ENCODE measurements around the gene CCDC50. TPM values are rescaled to one million over a fixed set of nuclear protein-coding genes. Genes with fewer than 3 reads are reported as not detected.

Gene CCDC50
- total and polyA plus RNA-seq, 2 experiments from 2014 or later: 31.6 to 49.6 TPM

- DNase-seq (ENCODE audit: low spot score): no peak
- H3K79me2 ChIP-seq: peaks cover 98% of the 10 kb centered on the region
- H3K4me2 ChIP-seq: no peak overlapping the region
- peaks cover 6% of the 10 kb centered on the region for H3K4me1 ChIP-seq (ENCODE audit: insufficient read depth)
- WGBS (ENCODE audit: low lambda C conversion rate, missing lambda C conversion rate): 86% methylated on average over 2 of the region's 2 CpGs
- no peaks in the 10 kb centered on the region for H3K9me2 ChIP-seq (replicated peaks; ENCODE audit: insufficient read depth)
- H2AFZ ChIP-seq: no peak overlapping the region
- TF ChIP-seq, protein P1, sequence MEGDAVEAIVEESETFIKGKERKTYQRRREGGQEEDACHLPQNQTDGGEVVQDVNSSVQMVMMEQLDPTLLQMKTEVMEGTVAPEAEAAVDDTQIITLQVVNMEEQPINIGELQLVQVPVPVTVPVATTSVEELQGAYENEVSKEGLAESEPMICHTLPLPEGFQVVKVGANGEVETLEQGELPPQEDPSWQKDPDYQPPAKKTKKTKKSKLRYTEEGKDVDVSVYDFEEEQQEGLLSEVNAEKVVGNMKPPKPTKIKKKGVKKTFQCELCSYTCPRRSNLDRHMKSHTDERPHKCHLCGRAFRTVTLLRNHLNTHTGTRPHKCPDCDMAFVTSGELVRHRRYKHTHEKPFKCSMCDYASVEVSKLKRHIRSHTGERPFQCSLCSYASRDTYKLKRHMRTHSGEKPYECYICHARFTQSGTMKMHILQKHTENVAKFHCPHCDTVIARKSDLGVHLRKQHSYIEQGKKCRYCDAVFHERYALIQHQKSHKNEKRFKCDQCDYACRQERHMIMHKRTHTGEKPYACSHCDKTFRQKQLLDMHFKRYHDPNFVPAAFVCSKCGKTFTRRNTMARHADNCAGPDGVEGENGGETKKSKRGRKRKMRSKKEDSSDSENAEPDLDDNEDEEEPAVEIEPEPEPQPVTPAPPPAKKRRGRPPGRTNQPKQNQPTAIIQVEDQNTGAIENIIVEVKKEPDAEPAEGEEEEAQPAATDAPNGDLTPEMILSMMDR (IDR thresholded peaks at IDR 0.05; ENCODE audit: poor library complexity): no peak
- TF ChIP-seq EZH2 (IDR thresholded peaks at IDR 0.05; ENCODE audit: borderline replicate concordance): no peak
- TF ChIP-seq EZH2phosphoT487 (IDR thresholded peaks at IDR 0.05; ENCODE audit: low read depth, severe bottlenecking, unreplicated experiment): no peak
- no peaks in the 10 kb centered on the region for H3K9me3 ChIP-seq (ENCODE audit: low read depth)
- no peaks in the 10 kb centered on the region for H3K27me3 ChIP-seq
- H4K20me1 ChIP-seq (ENCODE audit: insufficient read depth, poor library complexity, severe bottlenecking): peaks cover 30% of the 10 kb centered on the region
- H3K27ac ChIP-seq: no peak overlapping the region
- no peaks in the 10 kb centered on the region for H3K36me3 ChIP-seq (replicated peaks; ENCODE audit: insufficient read depth, low read depth)
- no peak overlapping the region for H3K4me3 ChIP-seq
Observed at GRCh38 chr3:191336833-191337232, 7.6 kb downstream of the CCDC50 start.

- Histone ChIP-seq H3K4me2 (no peak overlapping the region), H4K20me1 (ENCODE audit: insufficient read depth, poor library complexity, severe bottlenecking) (peaks cover 38% of the 10 kb centered on the region), H3K27ac (no peak overlapping the region), H3K9me2 (replicated peaks; ENCODE audit: insufficient read depth) (no peaks in the 10 kb centered on the region), H3K9me3 (ENCODE audit: low read depth) (no peaks in the 10 kb centered on the region), H3K36me3 (replicated peaks; ENCODE audit: insufficient read depth, low read depth) (no peaks in the 10 kb centered on the region), H3K4me1 (ENCODE audit: insufficient read depth) (peaks cover 17% of the 10 kb centered on the region), H3K4me3 (no peak overlapping the region), H3K79me2 (peaks cover 98% of the 10 kb centered on the region), H3K27me3 (no peaks in the 10 kb centered on the region), H2AFZ (no peak overlapping the region)
- 99% methylated on average over 4 of the region's 4 CpGs for WGBS (ENCODE audit: low lambda C conversion rate, missing lambda C conversion rate)
- TF ChIP-seq, protein P1 (IDR thresholded peaks at IDR 0.05; ENCODE audit: poor library complexity): no peak
- TF ChIP-seq EZH2phosphoT487 (IDR thresholded peaks at IDR 0.05; ENCODE audit: low read depth, severe bottlenecking, unreplicated experiment) (no peak), EZH2 (IDR thresholded peaks at IDR 0.05; ENCODE audit: borderline replicate concordance) (no peak)
- DNase-seq (ENCODE audit: low spot score): no peak
Observed at GRCh38 chr3:191338177-191338488, 8.9 kb downstream of the CCDC50 start.

GRCh38 chr3:191339316-191339917, 10.2 kb downstream of the CCDC50 start:
- WGBS (ENCODE audit: low lambda C conversion rate, missing lambda C conversion rate): 84% methylated on average over 3 of the region's 3 CpGs
- H3K4me2 ChIP-seq: no peak overlapping the region
- no peaks in the 10 kb centered on the region for H3K36me3 ChIP-seq (replicated peaks; ENCODE audit: insufficient read depth, low read depth)
- H3K27me3 ChIP-seq: no peaks in the 10 kb centered on the region
- H2AFZ ChIP-seq: no peak overlapping the region
- TF ChIP-seq EZH2phosphoT487 (IDR thresholded peaks at IDR 0.05; ENCODE audit: low read depth, severe bottlenecking, unreplicated experiment) (no peak), EZH2 (IDR thresholded peaks at IDR 0.05; ENCODE audit: borderline replicate concordance) (no peak)
- TF ChIP-seq, protein P1 (IDR thresholded peaks at IDR 0.05; ENCODE audit: poor library complexity): no peak
- no peaks in the 10 kb centered on the region for H3K9me2 ChIP-seq (replicated peaks; ENCODE audit: insufficient read depth)
- peaks cover 98% of the 10 kb centered on the region for H3K79me2 ChIP-seq
- no peaks in the 10 kb centered on the region for H3K9me3 ChIP-seq (ENCODE audit: low read depth)
- no peak overlapping the region for H3K4me3 ChIP-seq
- H3K27ac ChIP-seq: no peak overlapping the region
- H4K20me1 ChIP-seq (ENCODE audit: insufficient read depth, poor library complexity, severe bottlenecking): peaks cover 50% of the 10 kb centered on the region
- DNase-seq (ENCODE audit: low spot score): no peak
- H3K4me1 ChIP-seq (ENCODE audit: insufficient read depth): peaks cover 21% of the 10 kb centered on the region

Data from hepatocyte (in vitro differentiated cells).